CD8-positive, alpha-beta memory T cell (primary cell): ENCODE results near the gene BCR. TPM values are rescaled to one million over a fixed set of nuclear protein-coding genes. Genes with fewer than 3 reads are reported as not detected.
"Not testable (repeated sequence)": the region's sequence is repeated elsewhere in the genome, so short reads cannot be mapped to it uniquely, and the experiment has no call there.

Experiments
- CTCF ChIA-PET: fragments of 350-600 bp; sonication (Branson Sonifier 250); formaldehyde crosslinking; loops from one replicate; lab custom pipeline; 2021; ENCODE audit warnings: antibody characterized with exemption; lab: Charles Lee
- POLR2A ChIA-PET: fragments of 350-600 bp; sonication (Branson Sonifier 250); formaldehyde crosslinking; loops from one replicate; lab custom pipeline; 2021; ENCODE audit warnings: antibody characterized with exemption; lab: Charles Lee
- DNase-seq, 5 donors: peaks; one replicate each; pipeline versions ENCODE4 v3.0.0 to v3.0.0-alpha.2; 2020 to 2022; ENCODE audit warnings: mixed read lengths in 1 of 5
- H3K27ac ChIP-seq: one replicate; pipeline ENCODE4 v1.7.0; 2013; ENCODE audit warnings: low read depth, mild to moderate bottlenecking, low read length, moderate library complexity
- H3K27me3 ChIP-seq: 2 replicates; pipeline ENCODE4 v1.7.0; 2013; ENCODE audit warnings: low read length, mild to moderate bottlenecking; ENCODE audit not compliant: insufficient read depth, poor library complexity, severe bottlenecking
- H3K36me3 ChIP-seq: 2 replicates; pipeline ENCODE4 v1.7.0; 2013; ENCODE audit warnings: mild to moderate bottlenecking, low read length, moderate library complexity; ENCODE audit not compliant: insufficient read depth
- H3K4me1 ChIP-seq: 2 replicates; pipeline ENCODE4 v1.7.0; 2013; ENCODE audit warnings: mild to moderate bottlenecking, low read length, moderate library complexity; ENCODE audit not compliant: insufficient read depth
- H3K4me3 ChIP-seq: 2 replicates; pipeline ENCODE4 v1.7.0; 2013; ENCODE audit warnings: mild to moderate bottlenecking, low read length
- H3K9me3 ChIP-seq: 2 replicates; pipeline ENCODE4 v1.7.0; 2013; ENCODE audit warnings: mild to moderate bottlenecking, low read length
- H3K27ac Mint-ChIP-seq, 8 donors: one replicate each; pipeline ENCODE4 v1.8.0; 2020 to 2021; ENCODE audit warnings: mixed read lengths in 8 of 8, mild to moderate bottlenecking in 6 of 8, inconsistent platforms in 3 of 8, moderate library complexity in 3 of 8
- H3K27me3 Mint-ChIP-seq, 2 donors: one replicate each; pipeline ENCODE4 v1.8.0; 2020 to 2021; ENCODE audit warnings: mixed read lengths in 2 of 2, mild to moderate bottlenecking in 1 of 2, moderate library complexity in 1 of 2
- H3K36me3 Mint-ChIP-seq, 3 donors: one replicate each; pipeline ENCODE4 v1.8.0; 2020 to 2021; ENCODE audit warnings: mixed read lengths in 3 of 3, inconsistent platforms in 1 of 3, mild to moderate bottlenecking in 1 of 3
- H3K4me1 Mint-ChIP-seq, 3 donors: one replicate each; pipeline ENCODE4 v1.8.0; 2020 to 2021; ENCODE audit warnings: mixed read lengths in 3 of 3, inconsistent platforms in 1 of 3, mild to moderate bottlenecking in 1 of 3
- H3K4me3 Mint-ChIP-seq, 7 donors: one replicate each; pipeline ENCODE4 v1.8.0; 2020 to 2021; ENCODE audit warnings: mixed read lengths in 7 of 7, mild to moderate bottlenecking in 6 of 7, moderate library complexity in 4 of 7, inconsistent platforms in 2 of 7
- H3K9me3 Mint-ChIP-seq, 5 donors: one replicate each; pipeline ENCODE4 v1.8.0; 2020 to 2022; ENCODE audit warnings: mixed read lengths in 5 of 5, mild to moderate bottlenecking in 3 of 5, moderate library complexity in 2 of 5, inconsistent platforms in 1 of 5
- polyA plus RNA-seq: library from polyadenylated mRNA; unstranded; fragments of 300-500 nt; fragmentation: Illumina TruSeq; gene quantifications from one replicate; pipeline ENCODE4 v1.2.3, GENCODE V29; 2021
- total RNA-seq, 2 experiments: library from RNA; stranded (reverse); gene quantifications; one replicate each; pipeline ENCODE4 v1.2.3, GENCODE V29; 2021

BCR gene
- total and polyA plus RNA-seq, 3 experiments from 2014 or later = 18.4 to 34.7 (median 33.2) TPM

DNA sequence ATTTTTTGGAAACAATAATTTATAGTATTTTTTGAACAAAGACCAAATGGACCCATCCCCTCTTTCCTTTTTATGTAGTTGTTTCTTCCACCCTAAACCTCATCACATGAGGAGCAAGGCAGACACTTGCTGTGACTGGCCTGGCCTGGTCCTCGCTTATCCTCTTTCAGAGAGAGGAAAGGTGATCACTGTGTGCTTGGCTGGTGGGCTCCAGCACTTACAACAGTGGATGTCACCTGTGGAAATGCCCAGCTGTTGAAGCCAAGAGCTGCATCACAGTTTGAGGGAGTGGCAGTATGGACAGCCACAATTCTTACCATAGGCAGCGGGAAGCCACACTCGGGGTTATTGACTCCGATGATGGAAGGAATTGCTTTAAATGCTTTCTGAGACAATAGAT, 185.7 kb downstream of the BCR start:
- H3K36me3 Mint-ChIP-seq = peaks cover 0 to 1% (median 0%) of the 10 kb centered on the region in 3 donors
- Histone ChIP-seq H3K9me3 (no peaks in the 10 kb centered on the region), H3K27me3 (no peaks in the 10 kb centered on the region), H3K4me1 (no peaks in the 10 kb centered on the region), H3K4me3 (no peak overlapping the region), H3K27ac (no peak overlapping the region), H3K36me3 (no peaks in the 10 kb centered on the region)
- H3K9me3 Mint-ChIP-seq = no peaks in the 10 kb centered on the region
- CTCF ChIA-PET = interaction anchor here (1.1 to 1.3 kb wide), 2 partner anchors 17 to 20 kb away, joined by 3 to 4 read pairs; no protein-coding TSS in a partner anchor
- H3K4me3 Mint-ChIP-seq = no peak overlapping the region
- H3K4me1 Mint-ChIP-seq = no peaks in the 10 kb centered on the region
- POLR2A ChIA-PET = no interaction called here
- H3K27me3 Mint-ChIP-seq = peaks cover 8 to 42% of the 10 kb centered on the region in 2 donors
- H3K27ac Mint-ChIP-seq = no peak overlapping the region
- no peak for DNase-seq

DNA sequence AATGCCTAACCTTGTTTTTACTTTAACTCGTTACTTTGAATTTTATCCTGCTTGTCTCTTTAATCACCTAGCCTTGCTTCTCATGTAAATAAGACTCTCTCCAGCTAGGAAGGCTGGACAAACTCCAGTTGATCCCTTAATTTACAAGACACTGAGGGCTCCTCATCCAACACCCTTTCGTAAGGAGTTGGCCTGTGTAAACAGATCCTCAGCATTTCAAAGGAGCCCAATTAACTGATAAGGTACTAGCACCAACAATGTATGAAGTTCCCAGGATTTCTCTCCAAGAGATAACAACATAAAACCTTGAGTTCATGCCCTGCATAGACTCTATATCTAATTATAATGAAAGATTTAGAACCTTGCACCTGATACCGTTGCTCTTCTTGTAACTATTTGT, 186.9 kb downstream of the BCR start:
- H3K36me3 ChIP-seq, H3K4me1 Mint-ChIP-seq, H3K9me3 Mint-ChIP-seq, H3K4me3 Mint-ChIP-seq, H3K27ac ChIP-seq, H3K27ac Mint-ChIP-seq, H3K36me3 Mint-ChIP-seq, DNase-seq, H3K9me3 ChIP-seq, H3K4me3 ChIP-seq, H3K4me1 ChIP-seq, H3K27me3 ChIP-seq, POLR2A ChIA-PET: not testable (repeated sequence)
- CTCF ChIA-PET = interaction anchor here (1.1 to 1.3 kb wide), 2 partner anchors 16 to 19 kb away, joined by 3 to 4 read pairs; no protein-coding TSS in a partner anchor
- H3K27me3 Mint-ChIP-seq = peaks cover 8 to 41% of the 10 kb centered on the region in 2 donors

Other genes starting within 250 kb of the BCR start
- gene GNAZ, start 110.0 kb upstream of the BCR start, total RNA-seq = 1 to 10 TPM; 2.0 to 2.6 TPM
- 0.53 TPM for gene GNAZ, start 110.0 kb upstream of the BCR start, polyA plus RNA-seq
- not detected for gene RSPH14, start 38.5 kb upstream of the BCR start, total RNA-seq
- gene RSPH14, start 38.5 kb upstream of the BCR start, polyA plus RNA-seq = 0.94 TPM
- gene RAB36, start 35.0 kb upstream of the BCR start, total RNA-seq = 1 to 10 TPM in 1 of 2 experiments, under 1 TPM in 1; 0.93 to 1.5 TPM
- 1.5 TPM for gene RAB36, start 35.0 kb upstream of the BCR start, polyA plus RNA-seq